Measurements from ENCODE around the gene REC8. TPM values are rescaled to one million over a fixed set of nuclear protein-coding genes. Genes with fewer than 3 reads are reported as not detected.
"Not testable (repeated sequence)": the region's sequence is repeated elsewhere in the genome, so short reads cannot be mapped to it uniquely, and the experiment has no call there.

Gene REC8
- total RNA-seq, 1 experiment from 2014 or later: 6.5 TPM

- no peak overlapping the region for H3K27ac ChIP-seq
- no peaks in the 10 kb centered on the region for H3K9me2 ChIP-seq (ENCODE audit: insufficient read depth)
- intact Hi-C loops (cut with micrococcal nuclease; ENCODE audit: unreplicated experiment): no loop called here
- POLR2A ChIA-PET (ENCODE audit: unreplicated experiment): no interaction called here
- H3K36me3 ChIP-seq (ENCODE audit: low read depth): no peaks in the 10 kb centered on the region
- H3K27me3 ChIP-seq (ENCODE audit: insufficient read depth, low read depth): no peaks in the 10 kb centered on the region
- no peak overlapping the region for H3K4me3 ChIP-seq
- no peak overlapping the region for H2AFZ ChIP-seq
- no peaks in the 10 kb centered on the region for H3K9me3 ChIP-seq (ENCODE audit: insufficient read depth, low read depth)
- TF ChIP-seq, protein P1, sequence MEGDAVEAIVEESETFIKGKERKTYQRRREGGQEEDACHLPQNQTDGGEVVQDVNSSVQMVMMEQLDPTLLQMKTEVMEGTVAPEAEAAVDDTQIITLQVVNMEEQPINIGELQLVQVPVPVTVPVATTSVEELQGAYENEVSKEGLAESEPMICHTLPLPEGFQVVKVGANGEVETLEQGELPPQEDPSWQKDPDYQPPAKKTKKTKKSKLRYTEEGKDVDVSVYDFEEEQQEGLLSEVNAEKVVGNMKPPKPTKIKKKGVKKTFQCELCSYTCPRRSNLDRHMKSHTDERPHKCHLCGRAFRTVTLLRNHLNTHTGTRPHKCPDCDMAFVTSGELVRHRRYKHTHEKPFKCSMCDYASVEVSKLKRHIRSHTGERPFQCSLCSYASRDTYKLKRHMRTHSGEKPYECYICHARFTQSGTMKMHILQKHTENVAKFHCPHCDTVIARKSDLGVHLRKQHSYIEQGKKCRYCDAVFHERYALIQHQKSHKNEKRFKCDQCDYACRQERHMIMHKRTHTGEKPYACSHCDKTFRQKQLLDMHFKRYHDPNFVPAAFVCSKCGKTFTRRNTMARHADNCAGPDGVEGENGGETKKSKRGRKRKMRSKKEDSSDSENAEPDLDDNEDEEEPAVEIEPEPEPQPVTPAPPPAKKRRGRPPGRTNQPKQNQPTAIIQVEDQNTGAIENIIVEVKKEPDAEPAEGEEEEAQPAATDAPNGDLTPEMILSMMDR (conservative IDR thresholded peaks at IDR 0.05): no peak
- no peak for TF ChIP-seq EZH2 (IDR thresholded peaks at IDR 0.05; ENCODE audit: low read depth)
- H4K20me1 ChIP-seq (ENCODE audit: insufficient read depth): no peaks in the 10 kb centered on the region; the same call in 1 of the 2 replicates
- H3F3A ChIP-seq (ENCODE audit: insufficient read depth, low read depth): peaks cover 1% of the 10 kb centered on the region; the same call in 1 of the 2 replicates
- no peak overlapping the region for H3K4me2 ChIP-seq
- no TSS peak for BruUV-seq (replicated peaks)
- 0 out of 2 replicates have a peak, but pooled peaks cover 3% of the 10 kb centered on the region for H3K79me2 ChIP-seq (ENCODE audit: low read depth)
- CTCF ChIA-PET: interaction anchor here (0.7 kb wide), 1 partner anchor 80 kb away, joined by 10 read pairs; no protein-coding TSS in a partner anchor
- 0 out of 2 replicates have a peak, but pooled peaks cover 4% of the 10 kb centered on the region for H3K4me1 ChIP-seq (replicated peaks; ENCODE audit: insufficient read depth)
- DNase-seq: no peak
Measured at GRCh38 chr14:24219080-24219479, 47.2 kb downstream of the REC8 start.

GRCh38 chr14:24219521-24219920, 47.6 kb downstream of the REC8 start:
- H3K9me2 ChIP-seq (ENCODE audit: insufficient read depth): no peaks in the 10 kb centered on the region
- H4K20me1 ChIP-seq (ENCODE audit: insufficient read depth): no peaks in the 10 kb centered on the region; the same call in 1 of the 2 replicates
- ChIA-PET POLR2A (ENCODE audit: unreplicated experiment) (interaction anchor here (0.7 kb wide), 1 partner anchor 163 kb away, joined by 3 read pairs; no protein-coding TSS in a partner anchor), CTCF (interaction anchor here (0.7 kb wide), 1 partner anchor 80 kb away, joined by 10 read pairs; no protein-coding TSS in a partner anchor)
- H3K36me3 ChIP-seq (ENCODE audit: low read depth): no peaks in the 10 kb centered on the region
- H3K4me1 ChIP-seq (replicated peaks; ENCODE audit: insufficient read depth): 0 out of 2 replicates have a peak, but pooled peaks cover 3% of the 10 kb centered on the region
- H3F3A ChIP-seq (ENCODE audit: insufficient read depth, low read depth): no peaks in the 10 kb centered on the region
- H3K4me2 ChIP-seq: no peak overlapping the region
- no peaks in the 10 kb centered on the region for H3K9me3 ChIP-seq (ENCODE audit: insufficient read depth, low read depth)
- DNase-seq: no peak
- H3K79me2 ChIP-seq (ENCODE audit: low read depth): peaks cover 8% of the 10 kb centered on the region; the same call in 1 of the 2 replicates
- BruUV-seq (replicated peaks): no TSS peak
- no peak overlapping the region for H2AFZ ChIP-seq
- H3K4me3 ChIP-seq: no peak overlapping the region
- no peaks in the 10 kb centered on the region for H3K27me3 ChIP-seq (ENCODE audit: insufficient read depth, low read depth)
- H3K27ac ChIP-seq: no peak overlapping the region
- no peak for TF ChIP-seq EZH2 (IDR thresholded peaks at IDR 0.05; ENCODE audit: low read depth)
- TF ChIP-seq, protein P1 (conservative IDR thresholded peaks at IDR 0.05): no peak
- intact Hi-C loops (cut with micrococcal nuclease; ENCODE audit: unreplicated experiment): no loop called here

DNA sequence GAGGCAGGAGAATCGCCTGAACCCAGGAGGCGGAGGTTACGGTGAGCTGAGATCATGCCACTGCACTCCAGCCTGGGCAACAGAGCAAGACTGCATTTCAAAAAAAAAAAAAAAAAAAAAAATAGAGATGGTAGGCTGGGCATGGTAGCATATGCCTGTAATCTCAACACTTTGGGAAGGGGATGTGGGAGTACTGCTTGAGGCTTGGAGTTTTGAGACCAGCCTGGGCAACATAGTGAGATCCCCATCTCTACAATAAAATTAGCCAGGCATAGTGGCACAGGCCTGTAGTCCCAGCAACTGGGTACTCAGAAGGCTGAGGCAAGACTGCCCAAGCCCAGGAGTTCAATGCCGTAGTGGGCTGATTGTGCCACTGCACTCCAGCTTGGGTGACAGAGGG, 51.1 kb downstream of the REC8 start:
- H3K9me3 ChIP-seq (ENCODE audit: insufficient read depth, low read depth); H3F3A ChIP-seq (ENCODE audit: insufficient read depth, low read depth); H2AFZ ChIP-seq; POLR2A ChIA-PET (ENCODE audit: unreplicated experiment); BruUV-seq (replicated peaks); H3K27ac ChIP-seq; H3K4me2 ChIP-seq; CTCF ChIA-PET; H3K27me3 ChIP-seq (ENCODE audit: insufficient read depth, low read depth); H4K20me1 ChIP-seq (ENCODE audit: insufficient read depth); H3K9me2 ChIP-seq (ENCODE audit: insufficient read depth); DNase-seq; intact Hi-C loops (cut with micrococcal nuclease; ENCODE audit: unreplicated experiment); H3K4me3 ChIP-seq; H3K4me1 ChIP-seq (replicated peaks; ENCODE audit: insufficient read depth); H3K36me3 ChIP-seq (ENCODE audit: low read depth): not testable (repeated sequence)
- peaks cover 32% of the 10 kb centered on the region for H3K79me2 ChIP-seq (ENCODE audit: low read depth)

- H3K4me1 ChIP-seq (replicated peaks; ENCODE audit: insufficient read depth): no peaks in the 10 kb centered on the region
- H3K9me3 ChIP-seq (ENCODE audit: insufficient read depth, low read depth): no peaks in the 10 kb centered on the region
- H3K9me2 ChIP-seq (ENCODE audit: insufficient read depth): no peaks in the 10 kb centered on the region
- TF ChIP-seq, protein P1 (conservative IDR thresholded peaks at IDR 0.05): no peak
- TF ChIP-seq EZH2 (IDR thresholded peaks at IDR 0.05; ENCODE audit: low read depth): no peak
- H2AFZ ChIP-seq: no peak overlapping the region
- peaks cover 41% of the 10 kb centered on the region for H3K79me2 ChIP-seq (ENCODE audit: low read depth)
- H3K4me3 ChIP-seq: no peak overlapping the region
- no peaks in the 10 kb centered on the region for H3F3A ChIP-seq (ENCODE audit: insufficient read depth, low read depth)
- no peaks in the 10 kb centered on the region for H3K36me3 ChIP-seq (ENCODE audit: low read depth)
- no peak overlapping the region for H3K4me2 ChIP-seq
- ChIA-PET CTCF (no interaction called here), POLR2A (ENCODE audit: unreplicated experiment) (no interaction called here)
- H3K27me3 ChIP-seq (ENCODE audit: insufficient read depth, low read depth): no peaks in the 10 kb centered on the region
- no peaks in the 10 kb centered on the region; the same call in 1 of the 2 replicates for H4K20me1 ChIP-seq (ENCODE audit: insufficient read depth)
- DNase-seq: no peak
- intact Hi-C loops (cut with micrococcal nuclease; ENCODE audit: unreplicated experiment): no loop called here
- BruUV-seq (replicated peaks): no TSS peak
- no peak overlapping the region for H3K27ac ChIP-seq
Measured at GRCh38 chr14:24224618-24225071, 52.8 kb downstream of the REC8 start.
